CD14-positive monocyte (primary cell): ENCODE data around the gene BOD1L1. TPM values are rescaled to one million over a fixed set of nuclear protein-coding genes. Genes with fewer than 3 reads are reported as not detected.

Experiments used
- DNase-seq, 3 donors: peaks; one replicate each; pipeline ENCODE4 v3.0.0-alpha.2; 2011 to 2022
- H2AFZ ChIP-seq: 2 replicates; pipeline ENCODE4 v1.6.0; 2012; ENCODE audit warnings: mild to moderate bottlenecking, low read depth, low read length, inconsistent platforms; ENCODE audit not compliant: insufficient read depth, poor library complexity, severe bottlenecking
- H3K27ac ChIP-seq, 2 donors: 1 replicate in 1 of 2; 2 replicates in 1 of 2; pipeline ENCODE4 v1.5.1; 2012 to 2013; ENCODE audit warnings: low read length in 2 of 2, control low read depth in 1 of 2, inconsistent platforms in 1 of 2, low read depth in 1 of 2, mild to moderate bottlenecking in 1 of 2
- H3K27me3 ChIP-seq, 2 donors: one replicate each; pipeline versions ENCODE4 v1.6.0 to v1.6.1; 2011 to 2013; ENCODE audit warnings: low read length in 2 of 2; ENCODE audit not compliant: control insufficient read depth in 2 of 2, insufficient read depth in 2 of 2
- H3K36me3 ChIP-seq, 2 donors: replicated peaks in 1 of 2; 1 replicate in 1 of 2; 2 replicates in 1 of 2; pipeline versions ENCODE4 v1.5.1 to v1.6.1; 2012 to 2013; ENCODE audit warnings: low read length in 2 of 2, control low read depth in 1 of 2, inconsistent platforms in 1 of 2, mild to moderate bottlenecking in 1 of 2; ENCODE audit not compliant: insufficient read depth in 2 of 2, control insufficient read depth in 1 of 2
- H3K4me1 ChIP-seq, 2 donors: 1 replicate in 1 of 2; 2 replicates in 1 of 2; pipeline versions ENCODE4 v1.5.1 to v1.6.1; 2012 to 2013; ENCODE audit warnings: low read length in 2 of 2, control low read depth in 1 of 2, inconsistent platforms in 1 of 2, mild to moderate bottlenecking in 1 of 2, moderate library complexity in 1 of 2; ENCODE audit not compliant: insufficient read depth in 2 of 2, control insufficient read depth in 1 of 2
- H3K4me2 ChIP-seq: replicated peaks from 2 replicates; pipeline ENCODE3; 2012; ENCODE audit warnings: low read length, moderate library complexity, mild to moderate bottlenecking; ENCODE audit not compliant: poor library complexity, severe bottlenecking; ENCODE audit errors: extremely low read depth
- H3K4me3 ChIP-seq, 3 experiments: fragments of 200-600 bp in 1 of 3; sonication (generic) in 1 of 3; replicated peaks in 1 of 3; 1 replicate in 2 of 3; 2 replicates in 1 of 3; pipeline ENCODE4 v1.5.1; 2011 to 2013; ENCODE audit warnings: low read length in 3 of 3, mild to moderate bottlenecking in 3 of 3, control low read depth in 2 of 3, low read depth in 2 of 3, inconsistent platforms in 1 of 3, moderate library complexity in 1 of 3
- H3K79me2 ChIP-seq: 2 replicates; pipeline ENCODE4 v1.6.0; 2012; ENCODE audit warnings: mild to moderate bottlenecking, control low read depth, inconsistent platforms, low read length, moderate library complexity; ENCODE audit not compliant: insufficient read depth
- H3K9ac ChIP-seq: 2 replicates; pipeline ENCODE4 v1.6.0; 2017; ENCODE audit warnings: low read length, mild to moderate bottlenecking; ENCODE audit not compliant: insufficient read depth, poor library complexity, severe bottlenecking
- H3K9me3 ChIP-seq, 2 donors: replicated peaks in 1 of 2; 1 replicate in 1 of 2; 2 replicates in 1 of 2; pipeline versions ENCODE4 v1.5.1 to v1.6.1; 2012 to 2013; ENCODE audit warnings: low read length in 2 of 2, control low read depth in 1 of 2; ENCODE audit not compliant: control insufficient read depth in 1 of 2, insufficient read depth in 1 of 2
- H4K20me1 ChIP-seq: 2 replicates; pipeline ENCODE4 v1.6.0; 2012; ENCODE audit warnings: mild to moderate bottlenecking, low read length, control low read depth, moderate library complexity; ENCODE audit not compliant: insufficient read depth
- H3K27ac Mint-ChIP-seq, 7 donors: one replicate each; pipeline ENCODE4 v1.8.0; 2020; ENCODE audit warnings: mild to moderate bottlenecking in 7 of 7, mixed read lengths in 7 of 7, moderate library complexity in 6 of 7, inconsistent platforms in 2 of 7
- H3K27me3 Mint-ChIP-seq, 3 donors: one replicate each; pipeline ENCODE4 v1.8.0; 2021 to 2022; ENCODE audit warnings: low read depth in 3 of 3, mild to moderate bottlenecking in 3 of 3, mixed read lengths in 3 of 3, moderate library complexity in 3 of 3, inconsistent platforms in 1 of 3
- H3K36me3 Mint-ChIP-seq, 2 donors: one replicate each; pipeline ENCODE4 v1.8.0; 2020; ENCODE audit warnings: mixed read lengths in 2 of 2, inconsistent platforms in 1 of 2, mild to moderate bottlenecking in 1 of 2
- H3K4me1 Mint-ChIP-seq: one replicate; pipeline ENCODE4 v1.8.0; 2020; ENCODE audit warnings: mild to moderate bottlenecking, mixed read lengths
- H3K4me3 Mint-ChIP-seq, 2 donors: one replicate each; pipeline ENCODE4 v1.8.0; 2020; ENCODE audit warnings: mild to moderate bottlenecking in 2 of 2, mixed read lengths in 2 of 2, moderate library complexity in 1 of 2
- H3K9me3 Mint-ChIP-seq, 7 donors: one replicate each; pipeline ENCODE4 v1.8.0; 2020 to 2022; ENCODE audit warnings: mixed read lengths in 7 of 7, mild to moderate bottlenecking in 6 of 7, moderate library complexity in 6 of 7, inconsistent platforms in 2 of 7
- CTCF ChIP-seq: fragments of 200-600 bp; IDR thresholded peaks from one replicate; pipeline ENCODE4 v1.8.0; 2022; ENCODE audit warnings: antibody characterized with exemption, mild to moderate bottlenecking
- intact Hi-C, 2 donors: fragments of 100-400 bp; cut with micrococcal nuclease; formaldehyde crosslinking; loops; one replicate each; pipeline versions ENCODE4 v1.15.0 to v1.15.1; 2023
- polyA plus RNA-seq, 3 donors: library from polyadenylated mRNA; depleted of rRNA in 1 of 3; unstranded in 2 of 3; stranded (reverse) in 1 of 3; fragments of 300-500 nt in 2 of 3; fragments of >200 nt in 1 of 3; fragmentation: Illumina TruSeq in 2 of 3; gene quantifications; 1 replicate in 2 of 3; 2 replicates in 1 of 3; pipeline ENCODE4 v1.2.3, GENCODE V29; 2012 to 2021

Gene BOD1L1
- polyA plus RNA-seq, 3 donors, result 0.72 to 26.7 (median 1.5) TPM

GRCh38 chr4:13597604-13598003 is 29.9 kb downstream of the BOD1L1 start:
- intact Hi-C loops, result no loop called here
- peaks cover 54 to 87% of the 10 kb centered on the region in 2 donors for H3K36me3 ChIP-seq

GRCh38 chr4:13597141-13597540 is 30.4 kb downstream of the BOD1L1 start:
- no peaks in the 10 kb centered on the region for H3K27me3 ChIP-seq
- no peak overlapping the region for H2AFZ ChIP-seq
- peaks cover 17 to 18% of the 10 kb centered on the region in 2 donors for H3K4me1 ChIP-seq
- H3K9ac ChIP-seq, result no peak overlapping the region
- Mint-ChIP-seq H3K27me3 (peaks cover 0 to 5% (median 0%) of the 10 kb centered on the region in 3 donors), H3K36me3 (peaks cover 75 to 76% of the 10 kb centered on the region in 2 donors), H3K4me3 (no peak overlapping the region), H3K4me1 (peaks cover 18% of the 10 kb centered on the region), H3K27ac (no peak overlapping the region), H3K9me3 (peaks cover 0 to 2% (median 0%) of the 10 kb centered on the region in 7 donors)
- intact Hi-C loops, result no loop called here
- H3K4me3 ChIP-seq, result no peak overlapping the region
- H3K9me3 ChIP-seq, result no peaks in the 10 kb centered on the region
- H3K27ac ChIP-seq, result no peak overlapping the region
- DNase-seq, result no peak
- H3K79me2 ChIP-seq, result no peaks in the 10 kb centered on the region
- peaks cover 58 to 87% of the 10 kb centered on the region in 2 donors for H3K36me3 ChIP-seq
- no peaks in the 10 kb centered on the region for H4K20me1 ChIP-seq
- no peak for TF ChIP-seq CTCF
- H3K4me2 ChIP-seq, result no peak overlapping the region

More at GRCh38 chr4:13597604-13598003, 29.9 kb downstream of the BOD1L1 start:
- Histone ChIP-seq H3K9me3 (no peaks in the 10 kb centered on the region), H2AFZ (no peak overlapping the region), H4K20me1 (no peaks in the 10 kb centered on the region), H3K79me2 (no peaks in the 10 kb centered on the region), H3K27ac (no peak overlapping the region), H3K27me3 (no peaks in the 10 kb centered on the region), H3K9ac (no peak overlapping the region), H3K4me1 (peaks cover 20% of the 10 kb centered on the region in 2 donors), H3K4me3 (no peak overlapping the region), H3K4me2 (no peak overlapping the region)
- no peak for DNase-seq
- Mint-ChIP-seq H3K36me3 (peaks cover 75 to 76% of the 10 kb centered on the region in 2 donors), H3K27ac (no peak overlapping the region), H3K9me3 (peaks cover 0 to 2% (median 0%) of the 10 kb centered on the region in 7 donors), H3K27me3 (peaks cover 0 to 5% (median 0%) of the 10 kb centered on the region in 3 donors), H3K4me3 (no peak overlapping the region), H3K4me1 (peaks cover 22% of the 10 kb centered on the region)
- no peak for TF ChIP-seq CTCF
